ENCODE data around the gene WDR64.
"Not testable (repeated sequence)": the region's sequence is repeated elsewhere in the genome, so short reads cannot be mapped to it uniquely, and the experiment has no call there.

WDR64 gene

DNA sequence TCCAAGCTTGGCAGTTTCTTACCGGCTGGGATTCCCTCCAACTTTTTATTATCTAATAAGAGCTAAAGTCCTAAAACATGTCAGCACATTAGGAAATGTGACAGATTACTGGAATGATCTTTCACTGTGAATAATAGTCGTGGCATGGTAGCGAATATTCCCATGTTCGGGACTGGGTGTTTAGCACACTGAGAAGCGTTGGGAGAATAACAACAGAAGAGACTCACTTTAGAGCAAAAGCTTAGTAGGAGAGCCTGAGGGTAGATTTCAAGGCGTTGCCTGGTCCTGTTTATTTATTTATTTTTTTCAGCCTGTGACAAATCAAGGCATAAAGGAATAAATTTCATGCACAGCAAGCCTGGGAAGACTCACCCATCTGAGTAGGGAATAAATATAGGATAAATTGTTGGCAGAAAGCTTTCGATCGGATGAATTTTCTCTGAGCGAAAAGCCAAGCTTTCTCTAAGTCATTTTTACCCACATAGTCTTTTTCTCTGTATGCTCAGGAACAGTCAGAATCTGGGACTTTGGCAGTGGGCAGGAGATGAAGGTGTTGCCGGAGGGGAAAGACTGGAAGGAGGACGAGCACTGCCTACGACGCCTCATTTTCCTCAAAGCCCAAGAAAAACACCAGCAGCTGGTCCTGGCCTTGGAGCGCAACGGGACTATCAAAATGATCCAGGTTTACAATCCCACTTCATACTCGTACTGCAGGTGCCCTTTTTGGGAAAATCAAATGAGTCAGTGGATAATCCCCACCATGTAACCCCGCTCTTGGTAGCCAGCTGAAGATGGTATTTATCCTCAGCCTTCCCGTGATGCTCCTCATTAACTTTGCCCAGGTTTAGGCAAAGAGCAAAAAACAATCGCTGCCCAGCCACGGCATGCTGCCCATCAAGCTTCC lies 97.2 kb downstream of the WDR64 start:
- no peak for DNase-seq

DNA sequence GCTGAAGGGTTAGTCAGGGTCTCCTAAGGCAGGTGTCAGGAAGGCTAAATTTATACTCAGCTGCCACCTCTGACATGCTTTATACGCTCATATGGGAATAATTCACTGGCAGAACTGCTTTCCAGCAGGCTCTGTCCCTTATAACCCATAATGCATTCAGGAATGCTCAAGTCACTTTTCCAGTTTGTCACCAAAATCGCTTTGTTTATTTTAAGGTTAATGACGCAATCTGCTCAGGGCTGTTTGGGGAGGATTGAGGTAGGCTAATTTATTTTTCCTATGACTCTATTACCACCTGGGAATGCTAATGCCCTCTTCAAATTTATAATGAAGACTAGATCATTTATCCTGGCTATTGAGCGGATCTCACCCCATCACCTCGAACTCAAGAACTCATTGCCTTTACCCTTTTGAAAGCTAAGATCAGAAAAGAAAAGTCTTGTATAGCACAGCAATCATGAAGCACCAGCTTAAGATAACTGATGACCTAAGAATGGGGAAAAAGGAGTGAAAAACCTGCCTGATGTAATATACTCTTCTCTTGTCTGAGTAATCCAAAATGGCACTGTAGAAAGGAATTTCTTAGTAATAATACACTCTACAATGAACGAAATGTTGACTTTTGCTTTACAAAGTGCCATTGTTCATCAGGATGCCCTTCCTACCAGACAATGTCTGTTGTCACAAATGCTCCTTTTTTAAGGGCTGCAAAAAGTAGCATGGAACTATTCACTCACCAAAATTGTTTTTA lies 98.0 kb downstream of the WDR64 start:
- no peak for DNase-seq

DNA sequence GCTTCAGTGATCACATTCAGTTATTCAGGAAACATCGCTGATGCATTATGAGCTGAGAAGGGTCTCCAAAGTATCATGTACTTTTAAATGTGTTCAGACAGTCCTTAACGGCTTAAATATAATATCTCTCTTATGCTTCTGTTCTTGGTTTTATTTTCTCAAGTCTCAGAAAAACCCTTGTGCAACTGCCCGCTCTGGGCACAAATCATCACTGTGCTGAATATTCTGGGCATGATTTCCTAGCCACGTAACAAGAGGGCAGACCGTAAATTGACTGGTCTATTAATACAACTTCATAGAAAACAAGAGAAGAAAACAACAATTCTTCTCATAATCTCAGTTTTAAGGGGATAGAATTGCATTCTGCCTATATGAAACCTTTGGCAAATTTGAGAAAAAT lies 99.4 kb downstream of the WDR64 start:
- no peak for DNase-seq

DNA sequence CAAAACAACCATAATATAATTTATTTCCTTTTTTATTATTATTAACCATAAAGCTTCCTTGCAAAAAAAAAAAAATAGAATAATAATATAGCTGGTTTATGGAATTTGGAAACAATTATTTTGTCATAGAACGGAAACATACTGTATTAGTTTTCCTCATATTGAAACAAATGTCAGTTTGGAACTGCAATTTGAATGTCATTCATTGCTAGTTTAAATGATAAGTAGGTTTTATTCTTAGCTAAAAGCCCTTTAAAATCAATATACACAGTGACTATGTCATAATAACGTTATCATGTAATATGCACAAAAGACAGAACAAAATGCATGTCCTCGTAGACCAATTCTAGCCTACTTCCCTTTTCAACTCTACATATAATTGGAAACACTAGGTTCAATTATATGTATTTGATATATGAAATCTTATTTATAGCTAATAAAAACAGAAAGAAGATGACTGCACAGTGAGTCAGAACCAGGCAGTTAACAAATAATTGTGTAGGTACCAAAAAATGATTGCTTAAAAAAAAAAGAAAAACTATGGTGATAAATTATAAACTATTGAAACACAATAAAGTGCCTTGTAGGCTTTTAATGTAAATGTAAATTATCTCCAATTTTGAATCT lies 110.7 kb downstream of the WDR64 start:
- DNase-seq, result no peak

DNA sequence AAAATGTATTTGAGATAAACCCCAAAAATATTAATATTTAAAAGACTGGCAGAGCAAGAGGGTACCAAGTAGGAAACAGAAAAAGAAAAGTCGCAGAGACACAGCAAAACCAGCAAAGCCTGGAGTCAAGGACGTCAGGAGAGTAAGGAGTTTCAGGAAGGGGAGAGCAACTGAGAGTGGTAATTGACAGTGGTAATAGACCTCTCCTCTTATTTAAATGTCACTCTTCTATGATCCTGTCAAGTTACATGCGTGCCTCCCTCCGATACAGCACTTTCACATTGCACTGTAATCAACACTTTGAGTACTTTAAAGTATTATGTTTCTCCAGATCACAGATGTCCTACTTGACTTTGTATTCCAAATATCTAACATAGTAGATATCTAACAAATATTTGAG lies 113.3 kb downstream of the WDR64 start:
- DNase-seq, result no peak

DNA sequence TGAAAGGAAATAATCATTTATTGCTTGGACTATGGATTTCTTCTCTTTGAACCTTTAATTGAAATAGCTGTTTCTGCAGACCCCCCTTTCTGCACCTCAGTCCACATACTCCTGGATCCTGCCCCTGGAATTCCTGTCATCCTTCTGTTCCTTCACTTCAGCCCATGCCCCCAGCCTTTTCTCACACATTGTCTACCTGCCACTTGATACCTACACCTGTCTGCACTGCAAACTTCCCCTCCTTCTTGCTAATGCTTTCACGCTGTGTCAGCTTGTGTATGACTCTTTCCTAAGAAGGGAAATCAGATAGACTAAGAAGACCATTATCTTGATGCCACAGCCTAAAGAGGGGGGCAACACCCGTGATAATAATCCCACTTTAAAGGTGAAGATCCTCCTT lies 115.7 kb downstream of the WDR64 start:
- DNase-seq, result no peak

DNA sequence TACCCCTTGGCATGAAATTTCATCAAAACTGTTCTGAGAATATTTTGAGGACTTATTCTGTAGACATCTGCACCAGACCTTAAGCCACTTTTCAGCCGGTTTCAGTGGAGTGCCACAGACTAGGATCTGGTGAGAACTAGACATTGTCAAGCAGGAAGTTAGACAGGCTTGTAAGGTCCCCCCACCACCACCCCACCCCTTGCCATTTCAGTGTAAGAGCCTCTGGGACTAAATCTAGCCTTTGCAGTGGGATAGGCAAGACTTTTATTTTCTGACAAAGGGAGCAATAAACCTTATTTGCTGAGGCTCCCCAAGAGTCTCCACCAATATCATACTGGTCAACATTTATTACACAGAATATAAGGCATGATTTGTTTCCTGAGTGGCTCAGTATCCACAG lies 118.0 kb downstream of the WDR64 start:
- DNase-seq, result no peak

DNA sequence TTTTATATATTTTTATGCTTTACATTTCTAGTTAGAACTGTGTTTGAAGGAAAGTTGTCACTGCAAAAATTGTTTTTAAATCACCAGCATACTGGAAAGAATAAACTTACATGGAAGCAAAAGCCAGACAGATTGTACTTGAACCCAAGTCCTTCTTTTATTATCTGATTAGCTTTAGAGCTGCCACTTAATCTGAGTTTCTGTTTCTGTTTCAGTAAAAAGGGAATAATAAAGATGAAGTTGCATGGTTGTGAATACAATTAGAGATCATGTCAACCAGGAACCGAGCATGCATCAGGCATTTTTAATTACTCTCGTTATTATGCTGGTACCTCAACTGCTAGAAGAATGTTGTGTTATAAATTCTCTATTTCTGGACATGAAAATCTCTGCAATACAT lies 119.0 kb downstream of the WDR64 start:
- no peak for DNase-seq

DNA sequence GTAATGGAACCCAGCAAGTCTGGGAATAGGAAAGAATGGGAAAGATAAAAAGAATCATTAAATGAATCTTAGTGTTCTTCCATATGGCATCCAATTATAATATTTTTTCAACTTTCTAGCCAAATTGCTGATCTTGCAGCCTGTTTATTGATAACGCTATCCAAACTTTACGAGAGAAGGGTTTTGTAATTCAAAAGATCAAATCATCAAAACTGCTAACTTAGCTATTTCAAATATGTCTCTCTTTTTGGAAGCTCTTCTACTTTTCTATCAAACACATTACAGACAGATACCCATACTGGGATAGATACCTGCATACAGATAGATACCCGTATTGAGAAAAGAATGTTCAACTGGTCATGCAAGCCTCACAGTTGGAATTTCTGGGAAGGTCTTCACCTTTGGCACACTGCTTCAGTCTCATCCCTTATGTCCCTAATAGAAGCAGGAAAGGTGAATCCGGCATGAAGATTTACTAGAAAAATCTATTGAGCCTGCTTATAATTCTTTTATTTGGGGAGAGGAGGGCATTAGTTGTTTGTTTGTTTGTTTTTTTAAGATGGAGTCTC lies 120.9 kb downstream of the WDR64 start:
- DNase-seq, result no peak

DNA sequence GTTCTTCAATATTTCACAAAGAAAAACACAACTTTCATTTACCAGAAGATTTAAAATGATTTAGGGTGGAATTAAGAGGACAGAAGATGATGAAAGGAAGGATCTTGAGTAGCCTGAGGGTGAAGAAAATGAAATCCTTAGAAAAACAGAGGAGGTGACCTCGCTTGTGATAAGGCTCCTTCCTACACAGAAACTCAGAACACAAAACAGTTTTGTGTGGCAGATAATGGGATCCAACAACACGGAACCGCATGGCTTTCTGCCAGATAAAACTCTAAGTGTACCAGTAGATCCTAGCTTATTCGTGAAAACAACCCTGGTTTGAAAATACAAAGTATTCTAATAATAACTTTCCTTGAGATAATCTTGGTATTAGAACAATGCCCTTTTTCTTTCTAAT lies 121.9 kb downstream of the WDR64 start:
- no peak for DNase-seq

DNA sequence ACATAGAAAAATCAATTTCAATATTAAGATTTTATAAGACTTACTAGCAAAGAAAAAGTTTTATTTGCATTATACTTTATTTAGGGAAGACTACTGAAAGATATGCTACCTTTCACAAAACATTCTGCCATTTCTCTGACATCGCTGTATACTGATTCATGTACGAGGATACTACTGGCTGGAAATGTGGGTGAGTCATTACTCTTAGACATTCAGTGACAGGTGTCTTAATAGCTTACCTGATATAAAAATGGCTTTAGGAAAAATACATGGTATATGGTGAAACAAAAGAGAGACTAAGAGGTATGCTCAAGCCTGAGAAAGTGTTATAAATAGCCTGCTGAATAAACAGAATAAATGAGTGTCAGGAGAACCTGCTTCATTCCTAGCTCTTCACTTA lies 122.9 kb downstream of the WDR64 start:
- no peak for DNase-seq

DNA sequence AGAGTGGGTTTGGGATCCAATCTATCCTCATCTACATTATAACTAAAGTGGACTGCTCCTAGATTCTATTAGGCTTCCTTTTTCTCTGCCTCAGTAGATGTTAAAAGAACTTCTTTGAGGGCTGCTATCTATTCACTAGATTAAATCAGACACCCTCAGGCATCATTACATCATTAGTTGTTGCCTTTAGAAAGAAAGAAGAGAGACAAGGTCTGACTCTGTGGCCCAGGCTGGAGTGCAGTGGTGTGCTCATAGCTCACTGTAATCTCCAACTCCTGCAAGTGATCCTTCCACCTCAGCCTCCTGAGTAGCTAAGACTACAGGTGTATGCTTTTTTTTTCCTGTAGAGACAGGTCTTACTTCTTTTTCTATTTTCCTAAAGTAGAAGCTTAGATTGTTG lies 124.8 kb downstream of the WDR64 start:
- no peak for DNase-seq

DNA sequence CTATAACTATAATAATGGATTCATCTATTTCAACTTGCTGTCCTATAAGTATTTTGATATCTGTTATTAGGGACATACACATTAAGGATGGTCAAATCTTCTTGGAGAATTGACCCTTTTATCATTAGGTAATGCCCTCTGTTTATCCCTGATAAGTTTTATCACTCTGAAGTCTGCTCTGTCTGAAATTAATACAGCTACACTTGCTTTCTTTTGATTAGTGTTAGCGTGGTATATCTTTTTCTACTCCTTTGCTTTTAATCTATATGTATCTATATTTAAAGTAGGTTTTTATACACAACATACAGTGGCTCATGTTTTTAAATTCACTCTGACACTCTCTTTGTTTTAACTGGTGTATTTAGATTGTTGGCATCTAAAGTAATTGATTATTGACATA lies 126.0 kb downstream of the WDR64 start:
- no peak for DNase-seq

DNA sequence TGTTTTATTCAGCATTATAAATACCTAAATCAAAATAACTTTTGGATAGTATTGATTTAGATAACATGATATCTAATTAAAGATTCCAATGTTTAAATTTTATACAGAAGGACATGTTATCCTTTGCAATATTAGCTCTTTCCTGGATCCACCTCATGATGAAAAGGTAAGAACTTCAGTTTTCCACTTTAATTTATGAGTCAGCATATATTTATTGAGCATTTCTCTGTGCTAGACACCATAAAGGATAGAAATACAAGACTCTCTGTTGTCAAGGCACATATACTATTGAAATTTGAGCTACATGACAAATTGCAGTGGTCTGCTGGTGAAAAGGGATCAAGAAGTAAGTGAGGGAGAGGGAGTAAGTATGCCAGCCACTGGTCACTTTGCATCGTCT lies 127.8 kb downstream of the WDR64 start:
- no peak for DNase-seq

DNA sequence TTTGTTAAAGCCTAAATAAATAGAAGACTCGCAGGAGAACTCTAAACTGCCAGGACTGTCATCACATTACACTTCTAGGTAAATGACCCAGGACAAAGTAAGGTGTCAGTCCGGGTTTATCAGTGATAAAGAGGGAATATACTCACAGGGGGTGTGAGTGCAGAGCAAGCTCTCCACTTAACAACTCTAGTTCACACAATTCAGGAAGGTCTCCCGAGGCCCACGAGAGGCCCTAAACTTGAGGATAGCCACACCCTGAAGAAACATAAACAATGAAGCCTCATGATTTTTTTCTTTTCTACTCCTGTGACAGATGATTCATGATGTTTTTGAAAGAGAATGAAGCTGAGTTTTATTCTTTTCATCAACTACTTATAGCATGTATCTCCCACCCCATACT lies 130.3 kb downstream of the WDR64 start:
- DNase-seq, result no peak

DNA sequence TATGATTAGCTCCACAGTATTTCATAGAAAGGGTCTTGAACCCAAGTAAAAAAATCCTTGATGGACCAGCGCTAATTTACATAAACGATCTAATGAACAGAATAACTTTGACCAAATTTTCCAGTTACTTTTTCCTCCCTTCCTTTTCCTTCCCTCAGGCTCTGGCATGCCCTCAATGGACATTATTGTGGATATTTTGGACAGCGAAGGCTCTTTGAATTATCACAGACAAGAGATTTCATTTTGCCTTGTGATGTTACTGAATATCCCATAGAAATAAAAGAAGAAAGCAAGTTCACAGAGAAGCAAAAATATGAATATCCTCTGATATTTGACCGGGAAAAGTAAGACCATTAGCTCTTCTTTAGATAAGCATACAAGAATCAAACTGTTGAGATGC lies 135.6 kb downstream of the WDR64 start:
- no peak for DNase-seq

DNA sequence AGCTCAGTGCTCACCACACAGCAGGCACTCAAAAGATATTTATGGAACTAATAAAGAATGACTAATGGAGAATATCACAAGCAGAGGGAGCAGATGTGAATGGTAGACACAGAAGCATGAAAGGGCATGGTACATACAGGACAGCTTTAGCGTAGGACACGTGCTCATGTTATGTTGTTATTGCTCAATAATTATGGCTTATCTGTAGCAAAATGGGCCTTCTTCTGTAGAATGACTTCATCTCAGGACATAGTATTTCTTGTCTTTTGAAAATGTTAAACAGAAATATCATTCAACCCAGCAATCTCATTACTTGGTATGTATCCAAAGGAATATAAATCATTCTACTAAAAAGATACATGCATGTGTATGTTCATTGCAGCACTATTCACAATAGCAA lies 137.0 kb downstream of the WDR64 start:
- DNase-seq, result no peak

DNA sequence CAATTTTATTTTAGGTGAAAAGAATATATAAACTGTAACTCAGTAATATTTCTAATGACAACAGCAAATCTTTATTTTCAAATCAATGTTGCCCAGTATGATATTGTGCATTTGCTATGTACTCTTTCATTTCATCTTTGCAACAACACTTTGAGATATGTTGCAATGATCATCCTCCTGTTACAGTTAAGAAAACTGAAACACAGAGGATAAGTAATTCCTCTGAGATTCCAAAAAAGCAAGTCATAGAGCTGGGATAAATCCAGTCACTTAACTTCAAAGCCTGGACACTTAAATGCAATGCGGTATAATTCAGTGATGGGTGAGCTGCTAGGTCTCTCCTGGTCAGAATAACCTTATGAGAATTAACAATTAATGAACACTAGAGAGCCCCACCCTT lies 147.3 kb downstream of the WDR64 start:
- no peak for DNase-seq

DNA sequence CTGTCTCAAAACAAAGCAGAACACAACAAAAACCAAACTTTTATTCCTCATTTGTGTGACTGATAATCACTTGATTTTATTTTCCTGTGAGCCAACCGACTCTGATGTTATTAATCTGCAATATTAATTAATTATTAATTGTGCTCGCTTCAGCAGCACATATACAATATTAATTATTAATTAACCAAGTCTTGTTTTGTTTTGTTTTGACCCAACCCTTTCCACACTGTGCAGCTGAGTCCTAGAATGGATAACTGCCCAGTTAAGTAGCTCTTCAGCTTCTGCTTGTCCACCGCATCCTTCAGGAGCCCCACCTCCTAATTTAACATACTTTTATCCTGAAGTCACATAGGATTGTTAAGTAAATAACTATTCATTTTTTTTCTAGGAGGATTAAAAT lies 148.6 kb downstream of the WDR64 start:
- DNase-seq, result no peak

DNA sequence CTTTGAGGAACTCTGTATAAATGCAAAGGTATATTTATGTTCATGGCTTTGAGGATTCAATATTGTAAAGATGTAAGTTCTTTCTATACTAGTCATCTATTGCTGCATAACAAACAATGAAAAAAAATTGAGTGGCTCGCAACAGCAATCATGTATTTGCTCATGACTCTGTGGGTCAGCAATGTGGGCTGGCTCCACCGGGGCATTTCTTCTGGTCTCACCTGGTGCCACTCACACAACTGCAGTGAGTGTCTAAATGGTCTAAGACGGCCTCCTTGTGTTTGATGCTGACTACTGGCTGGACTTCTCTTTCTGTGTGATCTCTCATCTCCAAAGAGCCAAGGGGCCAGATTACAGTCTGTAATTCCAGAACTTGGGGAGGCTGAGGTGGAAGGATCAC lies 150.8 kb downstream of the WDR64 start:
- no peak for DNase-seq

DNA sequence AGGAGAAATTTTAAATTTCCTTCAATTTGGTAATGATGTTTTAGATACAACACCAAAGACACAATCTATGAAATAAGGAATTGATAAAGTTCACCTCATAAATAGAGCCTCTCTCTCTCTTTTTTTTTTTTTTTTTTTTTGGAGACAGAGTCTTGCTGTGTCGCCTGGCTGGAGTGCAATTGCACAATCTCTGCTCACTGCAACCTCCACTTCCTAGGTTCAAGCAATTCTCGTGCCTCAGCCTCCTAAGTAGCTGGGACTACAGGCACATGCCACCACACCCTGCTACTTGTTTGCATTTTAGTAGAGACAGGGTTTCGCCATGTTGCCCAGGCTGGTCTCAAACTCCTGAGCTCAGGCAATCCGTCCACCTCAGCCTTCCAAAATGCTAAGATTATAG lies 152.6 kb downstream of the WDR64 start:
- not testable (repeated sequence) for DNase-seq

DNA sequence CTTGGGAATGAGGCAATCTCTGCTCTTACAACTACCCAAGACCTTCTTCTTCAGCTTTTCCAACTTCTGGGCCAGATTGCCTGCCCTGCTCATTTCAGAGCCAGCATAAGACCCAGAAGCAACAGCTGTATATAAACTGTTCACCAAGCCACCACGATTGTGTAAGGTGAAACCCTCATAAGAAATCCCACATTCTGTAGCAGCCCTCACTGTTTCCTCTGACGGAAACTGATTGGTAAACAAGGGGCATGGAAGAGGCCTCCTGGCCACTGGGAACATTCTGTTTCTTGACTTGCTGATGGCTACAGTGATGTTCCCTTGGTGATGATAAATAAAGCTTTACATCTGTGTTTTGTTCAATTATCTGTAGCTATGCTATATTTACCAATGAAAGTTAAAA lies 156.2 kb downstream of the WDR64 start:
- DNase-seq, result no peak

DNA sequence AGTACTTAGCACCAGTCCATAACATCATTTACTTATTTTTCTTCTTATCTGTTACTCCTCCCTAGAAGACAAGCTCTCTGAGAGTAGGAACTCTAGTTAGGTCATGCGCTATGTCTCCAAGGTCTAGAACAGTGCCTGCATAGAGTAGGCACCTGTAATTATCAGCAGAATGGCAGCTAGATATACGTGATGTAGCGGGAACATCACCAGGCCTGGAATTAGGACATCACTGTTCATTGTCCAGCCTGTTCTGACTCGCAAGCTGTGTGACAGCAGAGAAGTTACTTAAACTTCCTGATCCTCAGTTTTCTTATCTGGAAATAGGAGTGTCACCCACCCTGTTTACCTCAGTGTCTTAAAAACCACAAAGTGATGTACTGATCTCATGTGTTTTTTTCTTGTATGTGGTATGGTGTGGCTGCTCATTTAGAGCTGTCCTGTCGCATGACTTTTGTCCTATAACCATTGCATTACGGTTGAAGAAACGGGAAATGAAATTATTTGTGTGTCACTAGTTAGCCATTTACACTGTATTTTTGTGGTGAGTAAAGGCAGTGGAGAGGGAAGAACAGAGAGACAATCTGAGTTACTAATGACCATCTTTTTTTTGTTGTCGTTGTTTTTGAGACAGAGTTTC lies 158.8 kb downstream of the WDR64 start:
- DNase-seq, result no peak

Data from DMS79 (cell line).